ENCODE data around the gene ZXDC.

The ZXDC gene

GRCh38 chr3:126433496-126434263 is 42.0 kb downstream of the ZXDC start:
- DNase-seq, result no peak

- DNase-seq, result no peak
These were observed 42.6 kb downstream of the ZXDC start for GRCh38 chr3:126433105-126433430.

GRCh38 chr3:126432361-126433104 is 43.2 kb downstream of the ZXDC start:
- no peak for DNase-seq

GRCh38 chr3:126431103-126431534 is 44.6 kb downstream of the ZXDC start:
- no peak for DNase-seq

GRCh38 chr3:126424751-126425150 is 50.9 kb downstream of the ZXDC start:
- DNase-seq, result no peak

- no peak for DNase-seq
These were observed 51.5 kb downstream of the ZXDC start for GRCh38 chr3:126424039-126424717.

- DNase-seq, result no peak
These were observed 52.3 kb downstream of the ZXDC start for GRCh38 chr3:126423191-126424038.

GRCh38 chr3:126422571-126423091 is 53.1 kb downstream of the ZXDC start:
- DNase-seq, result no peak

- DNase-seq, result no peak
These were observed 53.6 kb downstream of the ZXDC start for GRCh38 chr3:126422121-126422520.

- DNase-seq, result no peak
These were observed 54.0 kb downstream of the ZXDC start for GRCh38 chr3:126421573-126422119.

GRCh38 chr3:126419886-126420786 is 55.6 kb downstream of the ZXDC start:
- no peak for DNase-seq

- no peak for DNase-seq
These were observed 56.5 kb downstream of the ZXDC start for GRCh38 chr3:126419151-126419703.

- DNase-seq, result no peak
These were observed 57.0 kb downstream of the ZXDC start for GRCh38 chr3:126418661-126419131.

GRCh38 chr3:126417981-126418530 is 57.6 kb downstream of the ZXDC start:
- DNase-seq, result no peak

GRCh38 chr3:126417515-126417914 is 58.2 kb downstream of the ZXDC start:
- no peak for DNase-seq

- no peak for DNase-seq
These were observed 58.7 kb downstream of the ZXDC start for GRCh38 chr3:126416943-126417342.

GRCh38 chr3:126415661-126416591 is 59.8 kb downstream of the ZXDC start:
- no peak for DNase-seq

- no peak for DNase-seq
These were observed 60.6 kb downstream of the ZXDC start for GRCh38 chr3:126414961-126415660.

GRCh38 chr3:126414406-126414805 is 61.3 kb downstream of the ZXDC start:
- DNase-seq, result no peak

Measured in activated T-cell treated with anti-CD3 and anti-CD28 coated beads, Interleukin-2, amount 50 U/mL, for 1 hour (primary cell).